HUES6 (cell line): ENCODE measurements around the gene SNTG2.
"Not testable (repeated sequence)": the region's sequence is repeated elsewhere in the genome, so short reads cannot be mapped to it uniquely, and the experiment has no call there.

ENCODE experiments used
- H3K27ac ChIP-seq: 2 replicates; pipeline ENCODE4 v1.7.0; 2013; ENCODE audit warnings: low read depth, mild to moderate bottlenecking, low read length, inconsistent platforms
- H3K27me3 ChIP-seq: 2 replicates; pipeline ENCODE4 v1.6.1; 2013; ENCODE audit warnings: low read length; ENCODE audit not compliant: control insufficient read depth, insufficient read depth
- H3K36me3 ChIP-seq: 2 replicates; pipeline ENCODE4 v1.6.1; 2013; ENCODE audit warnings: low read length; ENCODE audit not compliant: control insufficient read depth, insufficient read depth
- H3K4me1 ChIP-seq: 2 replicates; pipeline ENCODE4 v1.6.1; 2013; ENCODE audit warnings: low read length; ENCODE audit not compliant: control insufficient read depth, insufficient read depth
- H3K4me3 ChIP-seq: 2 replicates; pipeline ENCODE4 v1.5.1; 2013; ENCODE audit warnings: low read depth, low read length
- H3K9ac ChIP-seq: one replicate; pipeline ENCODE4 v1.6.1; 2013; ENCODE audit warnings: mild to moderate bottlenecking, low read length
- H3K9me3 ChIP-seq: 2 replicates; pipeline ENCODE4 v1.6.1; 2013; ENCODE audit warnings: low read depth, low read length; ENCODE audit not compliant: control insufficient read depth, insufficient read depth

The SNTG2 gene

GRCh38 chr2:1130922-1131321 is 180.3 kb downstream of the SNTG2 start:
- no peaks in the 10 kb centered on the region for H3K9me3 ChIP-seq
- no peak overlapping the region for H3K27ac ChIP-seq
- H3K4me1 ChIP-seq, result no peaks in the 10 kb centered on the region
- H3K4me3 ChIP-seq, result no peak overlapping the region
- H3K9ac ChIP-seq, result no peak overlapping the region
- no peaks in the 10 kb centered on the region for H3K27me3 ChIP-seq
- H3K36me3 ChIP-seq, result no peaks in the 10 kb centered on the region

GRCh38 chr2:1132328-1132969 is 181.8 kb downstream of the SNTG2 start:
- Histone ChIP-seq H3K27ac (no peak overlapping the region), H3K27me3 (no peaks in the 10 kb centered on the region), H3K4me1 (no peaks in the 10 kb centered on the region), H3K9me3 (no peaks in the 10 kb centered on the region), H3K9ac (no peak overlapping the region), H3K4me3 (no peak overlapping the region), H3K36me3 (no peaks in the 10 kb centered on the region)

- not testable (repeated sequence) for H3K4me3 ChIP-seq, H3K9ac ChIP-seq, H3K27me3 ChIP-seq, H3K36me3 ChIP-seq, H3K27ac ChIP-seq, H3K9me3 ChIP-seq, H3K4me1 ChIP-seq
Measured at GRCh38 chr2:1133896-1134295, 183.2 kb downstream of the SNTG2 start.

GRCh38 chr2:1134629-1135028 is 184.0 kb downstream of the SNTG2 start:
- Histone ChIP-seq H3K9me3 (no peaks in the 10 kb centered on the region), H3K4me1 (no peaks in the 10 kb centered on the region), H3K4me3 (no peak overlapping the region), H3K9ac (no peak overlapping the region), H3K27ac (no peak overlapping the region), H3K36me3 (no peaks in the 10 kb centered on the region; the same call in 1 of the 2 replicates), H3K27me3 (no peaks in the 10 kb centered on the region)

GRCh38 chr2:1136067-1136466 is 185.4 kb downstream of the SNTG2 start:
- Histone ChIP-seq H3K4me3 (no peak overlapping the region), H3K4me1 (no peaks in the 10 kb centered on the region), H3K9me3 (no peaks in the 10 kb centered on the region), H3K27ac (no peak overlapping the region), H3K36me3 (no peaks in the 10 kb centered on the region; the same call in 1 of the 2 replicates), H3K9ac (no peak overlapping the region), H3K27me3 (no peaks in the 10 kb centered on the region)

- H3K9me3 ChIP-seq, result no peaks in the 10 kb centered on the region
- H3K27ac ChIP-seq, result no peak overlapping the region
- no peaks in the 10 kb centered on the region for H3K4me1 ChIP-seq
- H3K4me3 ChIP-seq, result no peak overlapping the region
- no peaks in the 10 kb centered on the region; the same call in 1 of the 2 replicates for H3K36me3 ChIP-seq
- H3K9ac ChIP-seq, result no peak overlapping the region
- no peaks in the 10 kb centered on the region for H3K27me3 ChIP-seq
Measured at GRCh38 chr2:1136846-1137245, 186.2 kb downstream of the SNTG2 start.

GRCh38 chr2:1137264-1137663 is 186.6 kb downstream of the SNTG2 start:
- Histone ChIP-seq H3K9me3 (no peaks in the 10 kb centered on the region), H3K4me3 (no peak overlapping the region), H3K27ac (no peak overlapping the region), H3K9ac (no peak overlapping the region), H3K4me1 (no peaks in the 10 kb centered on the region), H3K27me3 (no peaks in the 10 kb centered on the region), H3K36me3 (no peaks in the 10 kb centered on the region; the same call in 1 of the 2 replicates)

- Histone ChIP-seq H3K9ac (no peak overlapping the region), H3K27ac (no peak overlapping the region), H3K4me3 (no peak overlapping the region), H3K4me1 (no peaks in the 10 kb centered on the region), H3K36me3 (no peaks in the 10 kb centered on the region; the same call in 1 of the 2 replicates), H3K9me3 (no peaks in the 10 kb centered on the region), H3K27me3 (no peaks in the 10 kb centered on the region)
Measured at GRCh38 chr2:1137913-1138391, 187.3 kb downstream of the SNTG2 start.

GRCh38 chr2:1140389-1141003 is 189.8 kb downstream of the SNTG2 start:
- no peaks in the 10 kb centered on the region for H3K4me1 ChIP-seq
- H3K36me3 ChIP-seq, result no peaks in the 10 kb centered on the region; the same call in 1 of the 2 replicates
- no peak overlapping the region for H3K4me3 ChIP-seq
- no peak overlapping the region for H3K27ac ChIP-seq
- H3K27me3 ChIP-seq, result no peaks in the 10 kb centered on the region
- no peaks in the 10 kb centered on the region for H3K9me3 ChIP-seq
- no peak overlapping the region for H3K9ac ChIP-seq

- no peaks in the 10 kb centered on the region for H3K27me3 ChIP-seq
- no peak overlapping the region for H3K27ac ChIP-seq
- no peaks in the 10 kb centered on the region; the same call in 1 of the 2 replicates for H3K36me3 ChIP-seq
- no peaks in the 10 kb centered on the region for H3K4me1 ChIP-seq
- no peaks in the 10 kb centered on the region for H3K9me3 ChIP-seq
- H3K9ac ChIP-seq, result no peak overlapping the region
- no peak overlapping the region for H3K4me3 ChIP-seq
Measured at GRCh38 chr2:1141079-1141478, 190.4 kb downstream of the SNTG2 start.

- Histone ChIP-seq H3K9me3 (no peaks in the 10 kb centered on the region), H3K27ac (no peak overlapping the region), H3K9ac (no peak overlapping the region), H3K4me3 (no peak overlapping the region), H3K36me3 (no peaks in the 10 kb centered on the region; the same call in 1 of the 2 replicates), H3K4me1 (no peaks in the 10 kb centered on the region), H3K27me3 (no peaks in the 10 kb centered on the region)
Measured at GRCh38 chr2:1143129-1143528, 192.5 kb downstream of the SNTG2 start.
